Stimulated activated CD8-positive, alpha-beta memory T cell treated with anti-CD3 and anti-CD28 coated beads, Interleukin-12 subunit alpha, Interleukin-12 subunit beta, amount 100 ng/mL, for 1 hour (primary cell): ENCODE results near the gene JHY.
"Not testable (repeated sequence)": the region's sequence is repeated elsewhere in the genome, so short reads cannot be mapped to it uniquely, and the experiment has no call there.

Experiments used
- DNase-seq: peaks from one replicate; pipeline ENCODE4 v3.0.0-alpha.2; 2020; ENCODE audit warnings: low read depth

JHY gene

DNA sequence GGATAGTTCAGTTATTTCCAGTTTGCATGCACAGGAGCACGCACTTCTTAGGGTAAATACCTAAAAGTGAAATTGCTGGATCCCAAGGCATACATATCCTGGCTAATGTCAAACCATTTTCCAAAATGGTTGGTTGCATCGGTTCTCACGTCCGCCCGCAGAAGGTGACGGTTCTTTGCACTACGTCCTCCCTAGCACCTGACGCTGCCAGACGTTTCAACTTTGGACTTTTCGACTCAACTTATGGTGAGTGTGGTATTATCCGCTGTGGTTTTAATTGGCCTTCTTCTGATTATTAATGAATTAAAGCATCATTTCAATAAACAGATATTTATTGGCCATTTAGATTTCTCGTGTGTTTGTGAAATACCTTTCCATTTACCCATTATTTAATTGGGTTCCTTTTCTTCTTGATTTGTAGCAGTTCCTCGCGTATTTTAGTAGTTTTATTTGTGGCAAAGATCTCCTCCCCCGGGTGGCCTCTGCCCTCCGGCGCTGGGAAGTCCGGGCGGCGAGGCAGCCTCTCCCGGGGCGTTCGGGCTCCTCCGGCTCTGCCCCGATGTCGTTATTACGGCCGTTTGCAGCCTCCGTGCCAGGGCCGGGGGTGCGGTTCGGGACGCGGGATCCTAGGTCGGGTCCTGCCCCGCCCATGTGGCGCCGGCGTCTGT, at the start of gene JHY:
Gene JHY (plus strand): TSS at position 571 of the 668 bp plus-strand sequence. CDS start 3,091 bp downstream, outside the sequence.
- peak; percentile 30 for DNase-seq

DNA sequence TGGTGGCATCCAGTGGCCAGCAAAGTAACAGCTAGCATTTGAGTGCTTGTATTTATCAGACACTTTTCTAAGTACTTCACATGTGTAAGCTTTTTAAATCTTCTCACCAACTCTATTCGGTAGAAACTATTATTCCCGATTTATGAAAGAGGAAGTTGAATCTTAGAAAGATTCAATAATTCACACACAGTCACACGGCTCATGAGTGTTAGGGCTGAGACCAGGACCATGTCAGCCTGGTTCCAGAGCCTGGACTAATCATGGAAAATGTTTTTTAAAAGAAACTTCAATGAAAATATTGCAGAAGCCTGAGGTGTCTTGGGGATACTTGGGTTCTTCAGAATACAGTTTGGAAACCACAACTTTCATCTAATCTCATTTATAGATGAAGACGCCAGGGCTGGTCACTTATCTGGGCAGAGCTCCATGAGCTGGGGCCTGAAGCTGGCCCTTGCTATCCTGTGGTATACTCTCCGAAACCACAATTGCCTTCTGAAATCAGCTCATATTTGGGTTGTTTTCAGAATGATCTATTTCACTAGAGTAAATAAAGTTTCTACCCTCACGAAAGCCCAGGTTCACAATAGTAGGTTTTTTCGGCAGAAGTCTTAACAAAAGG, 48.6 kb upstream of the JHY start:
- DNase-seq = no peak

DNA sequence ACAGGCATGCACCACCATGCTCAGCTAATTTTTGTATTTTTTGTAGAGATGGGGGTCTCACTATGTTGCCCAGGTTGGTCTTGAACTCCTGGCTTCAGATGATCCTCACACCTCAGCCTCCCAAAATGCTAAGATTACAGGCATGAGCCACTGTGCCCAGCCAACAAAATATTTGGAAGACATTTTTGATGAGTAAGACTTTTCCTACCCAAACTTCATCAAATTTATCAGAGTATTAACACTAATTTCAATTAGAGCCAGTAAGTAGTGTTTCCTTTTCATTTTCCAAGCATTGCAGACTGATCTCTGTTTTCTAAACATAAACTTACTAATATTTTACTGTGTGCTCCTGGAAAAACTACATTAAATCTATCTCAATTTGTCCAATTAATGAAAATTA, 45.6 kb upstream of the JHY start:
- DNase-seq = no peak

DNA sequence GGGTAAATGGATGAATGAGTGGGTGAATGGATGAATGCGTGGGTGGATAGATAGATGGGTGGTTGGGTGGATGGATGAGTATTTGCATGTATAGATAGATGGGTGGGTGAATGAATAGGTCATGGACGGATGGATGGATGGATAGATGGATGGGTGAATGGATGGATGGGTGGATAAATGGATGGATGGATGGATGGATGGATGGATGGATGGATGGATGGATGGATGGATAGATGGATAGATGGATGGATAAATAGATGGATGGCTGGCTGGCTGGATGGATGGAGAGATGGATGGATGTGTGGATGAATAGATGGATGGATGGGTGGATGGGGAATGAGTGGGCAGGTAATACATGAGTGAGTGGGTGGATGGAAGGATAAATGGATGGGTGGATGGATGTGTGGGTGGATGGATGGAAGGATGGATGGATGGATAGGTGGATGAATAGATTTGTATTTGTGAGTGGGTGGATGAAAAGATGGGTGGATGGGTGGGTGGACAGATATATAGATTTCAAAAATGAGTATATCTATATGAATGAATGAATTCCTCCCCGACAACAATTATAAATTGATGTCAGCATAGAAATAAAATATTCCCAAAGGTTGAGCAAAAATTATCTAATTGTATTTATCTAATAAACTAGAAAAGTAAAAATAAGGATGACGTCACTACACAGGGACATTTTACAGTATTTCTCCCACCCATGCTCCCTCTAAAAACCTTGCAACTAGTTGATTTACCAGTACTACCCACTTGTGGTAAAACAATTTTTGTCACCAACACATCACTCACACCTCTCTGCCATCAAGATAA, 44.8 kb upstream of the JHY start:
- no peak for DNase-seq

DNA sequence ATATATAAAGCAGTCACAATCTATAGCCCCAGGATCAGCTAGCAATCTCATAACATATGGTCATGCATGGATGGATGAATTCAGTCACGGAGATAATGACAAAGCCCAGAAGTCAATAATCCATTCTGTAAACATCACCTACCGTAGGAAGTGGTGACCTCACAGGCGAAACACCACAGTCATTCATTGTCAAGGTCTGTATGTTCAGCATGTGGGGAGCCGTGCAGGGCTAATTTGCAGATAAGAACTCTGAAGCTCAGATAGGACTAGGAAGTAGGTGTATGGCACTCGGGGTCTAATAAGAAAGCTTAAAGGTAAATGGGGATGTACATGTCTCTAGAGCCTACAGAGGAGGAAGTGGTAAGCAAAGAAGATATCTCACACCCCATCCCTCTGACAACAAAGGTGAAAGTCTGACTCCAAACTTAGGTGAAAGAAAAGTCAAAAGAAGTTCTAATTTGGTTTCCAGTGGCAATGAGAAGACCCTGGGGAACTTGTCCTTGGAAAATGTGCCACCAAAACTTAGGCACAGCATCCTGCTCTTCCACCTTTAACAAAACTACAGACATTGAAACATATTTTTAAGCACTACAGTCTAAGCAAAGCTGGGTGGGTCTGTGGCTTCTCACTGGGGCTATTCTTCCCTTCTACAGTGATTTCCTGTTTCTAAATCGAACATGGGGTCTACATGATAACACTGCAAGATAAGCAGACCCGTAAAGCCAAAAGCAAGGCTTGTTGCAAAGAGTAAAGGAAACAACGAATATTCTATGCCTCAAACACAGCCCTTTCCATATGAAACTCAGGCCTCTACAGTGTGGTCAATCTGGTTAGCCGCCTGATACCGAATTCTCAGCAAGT, 39.0 kb upstream of the JHY start:
- no peak for DNase-seq

DNA sequence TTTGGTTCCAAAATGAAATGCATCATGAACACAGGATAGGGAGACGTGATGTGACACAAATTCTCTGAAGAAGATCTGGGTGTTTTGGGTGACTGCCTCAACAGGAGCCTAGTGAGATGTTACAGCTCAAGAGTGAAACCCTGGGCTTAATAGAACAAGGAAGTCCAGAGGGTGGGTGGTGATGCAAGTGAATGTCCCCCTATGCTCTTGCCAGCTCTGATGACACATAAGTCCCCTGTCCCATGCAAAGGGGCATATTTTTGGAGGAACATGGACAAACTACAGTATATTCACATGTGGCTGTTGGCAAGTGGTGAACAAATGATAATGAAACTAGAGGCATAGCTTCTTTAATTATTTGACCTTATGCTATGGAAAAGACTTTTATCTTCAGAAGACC, 35.1 kb upstream of the JHY start:
- no peak for DNase-seq

DNA sequence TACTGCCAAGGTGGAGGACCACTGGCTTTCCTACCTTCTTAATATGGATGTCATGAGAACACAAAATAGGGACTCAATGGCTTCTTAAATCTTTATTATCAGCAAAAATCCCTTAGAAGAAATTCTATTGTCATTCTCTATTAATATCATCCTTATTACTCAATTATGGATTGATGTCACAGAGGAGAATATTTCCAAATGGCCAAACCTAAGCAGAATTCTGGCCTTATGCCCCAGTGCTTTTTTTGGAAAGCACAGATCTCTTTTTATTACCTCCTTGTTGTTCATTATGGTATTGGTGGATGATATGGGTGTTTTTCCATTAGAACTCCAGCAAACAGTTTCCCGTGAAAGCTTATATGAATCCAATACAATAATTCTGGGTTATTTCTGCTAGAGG, 34.4 kb upstream of the JHY start:
- DNase-seq = no peak

DNA sequence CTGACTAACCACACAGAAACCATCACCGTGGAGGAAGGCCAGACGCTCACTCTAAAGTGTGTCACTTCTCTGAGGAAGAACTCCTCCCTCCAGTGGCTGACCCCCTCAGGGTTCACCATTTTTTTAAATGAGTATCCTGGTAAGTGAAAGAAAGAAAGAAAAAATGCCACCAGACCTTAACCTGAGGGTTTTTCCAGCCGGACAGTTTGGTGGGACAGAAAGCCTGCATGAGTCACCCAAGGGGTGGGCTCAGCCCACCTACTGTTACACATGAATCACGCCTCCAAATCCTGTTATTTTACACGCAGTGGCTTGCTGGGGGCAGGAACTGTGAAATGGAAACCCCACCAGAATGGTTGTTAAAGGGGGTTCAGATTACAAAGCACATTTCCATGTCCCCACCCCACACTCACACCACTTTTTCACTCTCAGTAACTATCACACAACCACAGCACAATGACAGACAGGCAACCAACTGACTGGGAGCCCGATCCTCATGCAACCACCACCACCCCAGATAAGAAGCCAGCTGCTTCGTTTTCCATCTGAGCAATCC, 32.4 kb upstream of the JHY start:
- no peak for DNase-seq

DNA sequence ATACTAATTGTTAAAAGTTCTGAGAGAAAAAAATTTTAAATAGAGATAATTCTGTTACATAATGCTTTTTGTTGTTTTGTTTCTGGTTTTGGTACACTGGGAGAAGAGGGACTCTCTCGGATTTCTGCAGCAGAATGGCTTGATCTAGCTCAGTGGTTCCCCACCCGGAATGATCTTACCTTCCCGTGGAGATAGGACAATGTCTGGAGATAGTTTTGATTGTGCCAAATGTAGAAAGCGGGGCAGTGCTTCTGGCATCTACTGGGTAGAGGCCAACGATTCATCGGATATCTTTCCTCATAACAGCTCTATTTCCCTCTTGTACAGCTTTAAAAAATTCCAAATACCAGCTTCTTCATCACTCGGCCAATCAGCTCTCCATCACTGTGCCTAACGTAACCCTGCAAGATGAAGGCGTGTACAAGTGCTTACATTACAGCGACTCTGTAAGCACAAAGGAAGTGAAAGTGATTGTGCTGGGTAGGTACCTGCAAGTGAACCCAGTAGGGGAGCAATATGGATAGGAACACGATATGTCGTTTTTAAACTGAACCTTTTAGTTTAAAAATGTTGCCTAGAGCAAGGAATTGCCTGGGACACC, 31.1 kb upstream of the JHY start:
- DNase-seq = no peak

DNA sequence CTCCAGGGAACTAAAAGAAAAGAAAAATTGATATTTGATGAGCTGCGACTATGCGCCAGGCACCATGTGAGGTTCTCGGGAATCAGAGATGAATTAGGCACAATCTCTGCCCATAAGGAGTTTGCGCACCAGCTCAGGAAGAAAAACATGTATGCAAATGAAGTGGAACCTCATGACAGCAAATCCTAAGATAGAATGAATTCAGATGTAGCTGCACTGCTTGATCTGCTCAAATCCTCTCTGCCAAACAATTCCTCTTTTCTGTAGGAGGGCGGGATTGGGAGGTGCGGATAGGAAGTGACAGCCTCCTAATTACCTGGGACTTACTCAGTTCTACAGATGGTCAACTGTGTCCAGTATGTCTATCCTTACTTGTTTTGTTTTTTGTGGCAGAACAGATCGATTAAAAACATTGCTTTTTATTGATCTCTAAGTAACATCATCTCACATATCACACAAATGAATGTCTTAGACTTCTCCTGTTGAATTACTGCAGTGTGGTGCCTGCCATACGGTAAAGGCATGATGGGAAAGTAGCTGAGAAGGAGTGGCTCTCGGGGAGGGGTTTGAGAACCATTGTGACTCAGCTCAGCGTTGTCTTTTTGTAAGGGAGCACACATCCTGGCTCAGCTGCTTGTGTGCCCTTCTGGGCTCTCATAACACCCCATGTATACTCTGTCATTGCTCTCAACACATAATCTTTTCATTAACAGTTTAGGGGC, 30.3 kb upstream of the JHY start:
- no peak for DNase-seq

DNA sequence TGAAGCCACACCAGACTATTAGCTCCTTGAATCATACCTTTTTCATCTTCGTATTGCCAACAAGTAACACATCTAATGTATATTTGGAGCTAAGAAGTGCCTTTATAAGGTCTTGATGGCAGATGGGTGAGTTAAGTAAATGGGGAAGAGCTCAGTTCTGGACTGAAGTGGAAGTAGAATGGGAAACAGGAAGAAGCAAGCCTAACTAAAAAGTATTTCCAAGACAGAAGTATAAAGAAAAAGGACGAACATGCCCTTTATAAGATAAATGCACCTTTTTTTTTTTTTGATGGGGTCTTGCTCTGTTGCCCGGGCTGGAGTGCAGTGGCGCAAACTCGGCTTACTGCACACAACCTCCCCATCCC, 29.8 kb upstream of the JHY start:
- DNase-seq = no peak

DNA sequence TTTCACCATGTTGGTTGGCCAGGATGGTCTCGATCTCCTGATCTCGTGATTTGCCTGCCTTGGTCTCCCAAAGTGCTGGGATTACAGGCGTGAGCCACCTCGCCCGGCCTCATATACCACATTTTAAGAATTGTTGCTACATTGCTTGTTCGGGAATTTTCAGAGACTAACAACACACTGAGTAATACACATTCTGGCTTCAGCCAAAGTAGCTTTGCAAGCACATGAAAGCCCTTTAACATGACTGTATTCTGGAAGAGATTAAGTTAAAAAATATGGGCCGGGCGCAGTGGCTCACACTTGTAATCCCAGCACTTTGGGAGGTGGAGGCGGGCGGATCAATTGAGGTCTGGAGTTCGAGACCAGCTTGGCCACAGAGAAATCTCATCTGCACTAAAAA, 29.3 kb upstream of the JHY start:
- DNase-seq = no peak

DNA sequence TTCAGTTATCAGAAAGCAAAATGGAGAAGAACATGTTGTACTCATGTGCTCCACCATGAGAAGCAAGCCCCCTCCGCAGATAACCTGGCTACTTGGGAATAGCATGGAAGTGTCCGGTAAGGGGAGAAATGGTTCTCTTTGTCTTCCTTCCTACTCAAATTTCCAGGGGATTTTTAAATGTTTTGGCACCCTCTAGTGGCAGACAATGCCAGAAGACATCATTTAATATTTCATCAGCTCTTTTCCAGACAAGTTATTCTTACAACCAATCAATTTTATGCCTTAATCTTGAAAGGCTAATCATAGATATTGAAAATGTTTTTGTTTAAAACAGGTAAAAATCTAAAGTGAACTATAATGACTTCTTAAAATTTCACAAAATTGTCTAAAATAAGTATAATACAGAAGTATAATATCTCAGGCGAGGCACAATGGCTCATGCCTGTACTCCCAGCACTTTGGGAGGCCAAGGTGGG, 28.6 kb upstream of the JHY start:
- no peak for DNase-seq

DNA sequence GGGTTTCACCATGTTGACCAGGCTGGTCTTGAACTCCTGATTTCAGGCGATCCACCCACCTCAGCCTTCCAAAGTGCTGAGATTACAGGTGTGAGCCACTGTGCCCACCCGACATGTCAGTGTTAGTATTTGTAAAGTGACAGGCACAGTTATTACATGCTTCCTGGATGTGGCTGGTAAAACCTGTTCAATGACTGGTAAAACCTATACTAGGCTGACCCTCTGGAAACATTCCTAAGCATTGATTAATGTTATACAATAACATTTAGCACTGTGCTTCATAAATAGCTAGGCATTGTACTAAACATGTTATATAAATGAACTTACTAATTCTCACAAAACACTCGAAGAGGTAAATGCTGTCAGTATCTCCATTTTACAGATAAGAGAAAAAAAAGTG, 20.9 kb upstream of the JHY start:
- no peak for DNase-seq

DNA sequence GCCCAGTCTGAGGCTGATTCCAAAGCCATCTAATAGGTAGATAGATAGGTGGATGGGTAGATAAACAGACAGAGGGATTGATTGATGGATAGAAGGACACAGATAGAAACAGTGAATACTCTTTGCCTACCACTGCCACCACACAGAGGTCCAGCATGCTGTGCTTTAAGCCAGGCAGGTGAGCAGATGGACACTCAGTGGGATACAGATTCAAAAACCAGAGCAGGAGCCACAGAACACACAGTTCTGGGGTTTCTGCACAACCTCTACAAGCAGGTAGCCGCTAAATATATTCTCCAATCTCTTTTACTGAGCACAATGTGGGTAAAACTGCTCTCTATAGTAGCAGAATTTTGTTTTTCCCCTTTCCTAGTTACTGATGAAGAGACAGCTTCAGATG, 20.5 kb upstream of the JHY start:
- DNase-seq = no peak

DNA sequence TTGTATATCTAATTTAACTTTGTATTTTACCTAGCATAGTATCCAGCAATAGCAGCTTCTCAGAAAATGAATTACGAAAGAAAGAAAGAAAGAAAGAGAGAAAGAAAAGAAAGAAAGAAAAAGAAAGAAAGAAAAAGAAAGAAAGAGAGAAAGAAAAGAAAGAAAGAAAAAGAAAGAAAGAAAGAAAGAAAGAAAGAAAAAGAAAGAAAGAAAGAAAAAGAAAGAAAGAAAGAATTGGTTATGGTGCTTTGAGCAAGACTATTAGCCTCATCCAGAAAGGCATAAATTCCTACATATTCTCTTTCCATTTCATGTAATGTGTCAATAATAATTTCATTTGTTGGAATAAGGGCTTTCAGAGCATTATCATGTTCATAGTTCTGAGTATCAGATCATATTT, 19.4 kb upstream of the JHY start:
- not testable (repeated sequence) for DNase-seq

DNA sequence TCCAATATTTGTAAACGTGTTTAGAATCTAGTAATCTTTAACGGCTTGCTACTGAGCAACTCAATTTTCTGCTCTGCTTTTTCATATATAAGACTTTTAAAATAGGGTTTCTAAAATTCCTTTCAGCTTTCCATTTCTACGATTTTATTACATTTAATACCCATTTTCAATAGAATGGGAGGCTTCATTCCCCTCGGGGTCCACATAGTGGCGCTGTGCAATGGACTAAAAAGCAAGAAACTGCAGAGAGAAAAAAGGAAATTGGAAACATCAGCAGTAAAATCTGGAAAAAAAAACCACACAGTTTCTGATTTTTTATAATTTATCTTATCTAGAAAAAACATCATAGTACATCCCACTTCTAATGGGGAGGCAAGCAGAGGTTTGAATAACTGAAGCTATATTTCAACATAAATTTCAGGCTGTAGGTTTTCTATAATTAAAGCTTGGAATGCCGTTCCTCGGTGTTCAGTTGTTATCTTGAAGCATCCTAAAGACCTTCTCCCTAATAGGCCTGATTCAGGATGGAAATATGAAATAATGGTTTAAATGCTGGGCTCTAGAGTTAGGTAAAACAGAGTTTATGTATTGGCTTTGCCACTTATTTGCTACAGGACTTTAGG, 18.7 kb upstream of the JHY start:
- DNase-seq = no peak

DNA sequence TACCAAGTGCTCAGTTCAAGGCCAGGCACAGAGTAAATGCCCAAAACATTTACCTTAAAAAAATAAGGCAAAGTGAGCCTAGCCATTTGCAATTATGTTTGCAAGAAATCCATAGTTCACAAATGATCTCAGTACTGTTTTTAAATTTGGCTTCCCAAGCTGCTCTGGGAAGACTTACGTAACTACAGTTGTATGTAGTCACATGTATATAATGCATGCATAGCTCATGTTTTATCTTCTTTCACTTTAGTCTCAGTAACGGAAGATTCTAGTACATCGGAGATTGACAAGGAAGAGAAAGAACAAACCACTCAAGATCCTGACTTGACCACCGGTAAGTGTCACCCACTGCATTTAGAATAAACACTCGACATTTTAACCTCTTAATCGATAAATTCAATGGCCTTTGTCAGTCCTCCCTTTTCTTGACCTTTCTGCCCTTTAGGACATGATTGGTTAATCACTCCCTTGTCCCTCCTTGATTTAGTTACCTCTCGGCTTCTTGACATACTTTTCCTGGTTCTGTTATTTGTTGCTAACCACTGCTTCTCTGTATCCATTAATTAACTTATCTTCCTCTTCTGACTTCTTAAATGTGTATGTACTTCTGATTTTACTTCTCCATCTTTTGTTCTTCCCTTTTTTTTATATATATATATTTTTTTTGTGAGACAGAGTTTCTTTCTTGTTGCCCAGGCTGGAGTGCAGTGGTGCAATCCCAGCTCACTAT, 18.0 kb upstream of the JHY start:
- DNase-seq = no peak

DNA sequence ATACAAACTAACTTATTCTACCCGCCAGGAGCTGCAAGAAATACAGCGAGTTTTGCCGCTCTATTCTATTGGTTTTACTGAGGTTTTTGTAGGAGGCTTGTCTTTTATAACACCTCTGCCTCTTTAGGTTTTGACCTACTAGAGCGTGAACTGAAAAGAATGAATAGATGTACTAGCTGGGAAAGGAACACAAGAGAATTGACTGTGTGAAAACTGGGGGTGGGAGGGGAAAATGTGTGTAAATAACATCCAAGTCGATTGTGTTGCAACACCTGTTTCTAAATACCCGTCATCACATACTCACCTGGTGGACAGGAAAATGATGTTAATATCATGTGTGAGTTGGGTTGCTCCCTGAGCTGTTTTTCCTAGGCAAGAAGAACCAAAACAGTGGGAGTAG, 12.9 kb upstream of the JHY start:
- no peak for DNase-seq

DNA sequence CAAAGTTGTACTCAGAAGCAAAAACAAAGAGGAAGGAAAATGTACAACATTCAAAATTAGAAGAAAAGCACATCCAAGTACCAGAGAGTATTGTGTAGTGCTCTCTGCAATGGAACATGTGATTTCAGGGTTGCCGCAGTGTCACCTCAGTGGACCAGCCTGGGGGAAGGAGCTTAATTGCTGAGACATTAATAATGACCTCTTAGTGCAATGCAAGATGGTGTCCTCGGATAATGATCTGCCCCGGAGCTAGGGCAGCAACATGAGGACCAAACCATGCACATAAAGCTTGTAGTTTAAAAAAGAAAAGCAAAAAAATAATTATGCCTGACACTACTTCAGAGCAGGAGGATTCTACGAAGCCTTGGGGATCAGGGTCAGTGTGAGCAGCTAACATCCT, 11.3 kb upstream of the JHY start:
- DNase-seq = no peak
